GM12865 (cell line): ENCODE measurements around the gene HEYL.

Experiments used
- DNase-seq: peaks from one replicate; pipeline ENCODE4 v3.0.0; 2010; ENCODE audit warnings: low read depth
- H3K4me3 ChIP-seq: 2 replicates; pipeline ENCODE4 v1.5.1; 2011; ENCODE audit warnings: mild to moderate bottlenecking, low read depth, low read length, control low read depth
- TF ChIP-seq, protein P1 (sequence below): IDR thresholded peaks from 2 replicates; pipeline ENCODE4 v1.5.1; 2011; ENCODE audit warnings: low read length, control low read depth, low read depth, inconsistent platforms; ENCODE audit not compliant: insufficient read depth; ENCODE audit errors: missing control alignments

HEYL gene

DNA sequence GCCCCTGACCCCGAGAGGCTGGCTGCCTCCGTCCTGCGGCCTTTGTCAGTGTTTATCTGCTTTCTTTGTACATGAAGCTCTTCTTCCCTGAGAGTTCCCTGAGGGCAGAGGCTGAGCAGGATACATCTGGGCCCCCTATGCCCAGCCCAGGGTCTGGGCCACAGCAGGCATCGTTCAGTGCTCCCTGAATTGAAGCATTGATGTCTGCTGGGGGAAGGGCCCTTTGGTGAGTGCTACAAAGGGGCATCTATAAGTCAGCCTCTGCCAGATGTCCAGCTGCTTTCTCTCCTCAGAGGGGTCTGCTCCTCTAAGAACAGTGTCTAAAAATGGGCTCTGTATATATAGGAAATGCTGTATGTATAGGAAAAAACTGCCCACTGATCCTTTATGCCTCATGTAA is 2.1 kb downstream of the HEYL start:
- H3K4me3 ChIP-seq = no peak overlapping the region
- no peak for DNase-seq

DNA sequence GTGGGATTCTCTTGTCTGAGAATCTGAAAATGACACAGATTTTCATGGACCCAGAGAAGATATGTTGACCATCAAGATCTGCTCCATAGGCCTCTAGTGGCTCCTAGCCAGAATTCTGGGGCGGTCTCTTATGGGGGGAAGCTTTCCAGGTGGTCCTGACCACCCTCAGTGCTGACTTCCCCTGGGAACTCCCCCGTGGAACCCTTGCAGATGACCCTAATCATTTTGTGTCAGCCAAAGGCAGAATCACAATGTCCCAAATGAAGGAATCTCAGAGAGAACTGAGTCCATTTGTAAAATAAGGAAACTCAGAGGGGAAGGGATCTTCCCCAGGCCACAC is 3.6 kb downstream of the HEYL start:
- DNase-seq = no peak
- TF ChIP-seq, protein P1, sequence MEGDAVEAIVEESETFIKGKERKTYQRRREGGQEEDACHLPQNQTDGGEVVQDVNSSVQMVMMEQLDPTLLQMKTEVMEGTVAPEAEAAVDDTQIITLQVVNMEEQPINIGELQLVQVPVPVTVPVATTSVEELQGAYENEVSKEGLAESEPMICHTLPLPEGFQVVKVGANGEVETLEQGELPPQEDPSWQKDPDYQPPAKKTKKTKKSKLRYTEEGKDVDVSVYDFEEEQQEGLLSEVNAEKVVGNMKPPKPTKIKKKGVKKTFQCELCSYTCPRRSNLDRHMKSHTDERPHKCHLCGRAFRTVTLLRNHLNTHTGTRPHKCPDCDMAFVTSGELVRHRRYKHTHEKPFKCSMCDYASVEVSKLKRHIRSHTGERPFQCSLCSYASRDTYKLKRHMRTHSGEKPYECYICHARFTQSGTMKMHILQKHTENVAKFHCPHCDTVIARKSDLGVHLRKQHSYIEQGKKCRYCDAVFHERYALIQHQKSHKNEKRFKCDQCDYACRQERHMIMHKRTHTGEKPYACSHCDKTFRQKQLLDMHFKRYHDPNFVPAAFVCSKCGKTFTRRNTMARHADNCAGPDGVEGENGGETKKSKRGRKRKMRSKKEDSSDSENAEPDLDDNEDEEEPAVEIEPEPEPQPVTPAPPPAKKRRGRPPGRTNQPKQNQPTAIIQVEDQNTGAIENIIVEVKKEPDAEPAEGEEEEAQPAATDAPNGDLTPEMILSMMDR = no peak

More for the DNA sequence above, 2.1 kb downstream of the HEYL start:
- TF ChIP-seq, protein P1 = no peak

DNA sequence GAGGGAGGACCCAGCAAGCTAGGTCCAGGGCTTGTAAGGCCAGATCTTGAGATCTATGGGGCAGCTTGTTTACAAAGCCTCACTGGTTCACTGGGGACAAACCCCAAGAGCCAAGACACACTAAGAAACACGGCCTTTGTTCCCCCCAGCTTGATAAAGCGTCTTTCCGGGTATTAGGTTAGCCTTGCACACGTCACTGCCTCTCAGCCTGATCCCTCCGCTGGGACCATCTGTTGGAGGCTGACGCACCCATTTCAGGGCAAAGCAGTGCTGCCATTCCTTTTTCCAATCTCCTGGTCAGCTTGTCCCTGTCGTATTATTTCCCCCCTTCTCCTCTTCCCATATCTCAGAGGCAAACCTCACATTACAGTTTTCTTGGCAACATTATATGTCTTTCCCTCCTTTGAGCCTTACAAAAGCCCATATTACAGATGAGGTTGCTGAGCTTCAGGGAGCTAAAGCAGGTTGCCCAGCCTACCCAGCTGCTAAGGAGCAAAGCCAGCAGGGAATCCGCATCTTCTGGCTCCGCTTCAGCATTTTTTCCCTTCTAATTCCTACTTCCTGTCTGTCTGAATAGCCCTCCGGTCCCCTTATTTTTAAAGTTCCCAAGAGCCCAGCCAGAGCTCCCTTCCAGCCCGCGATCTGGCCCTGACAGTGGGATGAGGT is 4.1 kb downstream of the HEYL start:
- H3K4me3 ChIP-seq = no peak overlapping the region
- TF ChIP-seq, protein P1 = no peak
- no peak for DNase-seq

More for the DNA sequence above, 3.6 kb downstream of the HEYL start:
- H3K4me3 ChIP-seq = no peak overlapping the region

DNA sequence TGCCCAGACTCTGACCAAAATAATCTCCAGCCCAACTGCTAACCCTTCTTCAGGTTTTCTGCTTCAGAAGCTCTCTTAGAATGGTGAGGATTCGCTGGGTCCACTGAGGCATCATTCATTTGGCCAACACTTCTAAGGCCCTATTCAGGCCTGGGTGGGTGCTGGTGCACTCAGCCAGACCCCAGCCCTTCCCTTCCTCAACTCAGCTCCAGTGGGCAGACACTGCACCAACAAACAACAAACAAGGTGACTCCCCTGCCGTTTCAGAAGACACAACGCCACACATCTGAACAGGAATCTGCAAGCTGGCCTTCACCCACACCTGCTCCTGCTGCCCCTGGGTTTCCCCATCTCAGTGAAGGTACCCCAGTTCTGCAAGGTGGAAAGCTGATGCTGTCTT is 6.0 kb downstream of the HEYL start:
- TF ChIP-seq, protein P1 = no peak
- H3K4me3 ChIP-seq = no peak overlapping the region
- DNase-seq = no peak

DNA sequence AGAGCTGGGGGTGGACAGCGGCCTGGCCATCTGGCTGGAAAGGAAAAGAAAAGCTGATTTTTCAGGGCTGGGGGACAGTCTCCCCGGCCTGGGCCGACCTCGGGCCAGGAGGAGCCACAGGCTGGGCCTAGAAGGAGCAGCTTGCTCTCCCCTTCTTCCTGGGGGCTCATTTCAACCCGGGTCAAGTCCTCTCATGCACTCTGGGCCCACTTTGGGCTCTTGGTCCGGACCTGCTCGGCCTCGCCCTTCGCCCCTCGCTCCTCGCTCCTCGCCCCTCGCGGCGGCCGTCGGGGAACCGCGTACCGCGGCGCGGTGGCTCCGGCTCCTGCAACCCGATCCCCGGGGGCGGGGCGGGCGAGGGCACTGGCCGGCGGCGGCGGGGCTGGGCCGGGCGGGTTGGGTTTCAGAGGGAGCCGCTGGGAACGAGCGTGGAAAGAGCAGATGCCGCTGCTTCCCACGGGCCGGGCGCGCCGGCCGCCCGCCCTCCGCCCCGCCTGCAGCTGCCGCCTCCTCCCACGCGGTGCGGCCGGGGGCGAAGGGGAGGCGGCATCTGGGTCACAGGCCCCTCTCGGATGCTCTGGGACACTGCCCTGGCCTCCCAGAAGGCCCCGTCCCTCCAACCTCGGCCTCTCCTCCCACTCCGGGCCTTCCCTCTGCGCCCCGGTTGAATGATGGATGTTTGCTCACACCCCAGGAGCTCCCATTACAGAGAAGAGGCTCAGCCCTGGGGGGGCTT is 6.6 kb downstream of the HEYL start:
- no peak overlapping the region for H3K4me3 ChIP-seq
- no peak for DNase-seq

DNA sequence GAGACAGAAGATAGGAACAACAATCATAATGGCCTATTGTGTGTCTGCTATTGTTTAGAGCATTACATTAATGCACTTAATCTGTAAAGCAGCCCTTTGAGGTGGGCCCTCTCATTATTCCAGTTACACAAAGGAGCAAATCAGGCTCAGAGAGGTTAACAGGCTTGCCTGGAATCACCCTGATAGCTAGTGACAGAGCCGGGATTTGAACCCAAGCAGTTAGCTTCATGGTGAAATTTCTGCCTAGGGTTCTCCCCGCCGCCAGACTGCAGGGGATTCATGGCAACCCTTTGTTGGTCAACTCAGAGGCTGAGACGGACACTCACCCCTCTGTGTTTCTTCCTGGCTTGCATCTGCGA is 7.1 kb downstream of the HEYL start:
- no peak overlapping the region for H3K4me3 ChIP-seq
- TF ChIP-seq, protein P1 = no peak
- DNase-seq = no peak

More for the DNA sequence above, 6.6 kb downstream of the HEYL start:
- TF ChIP-seq, protein P1 = no peak
